NCI-H1417 (cell line): ENCODE measurements around the gene NUP214.
"Not testable (repeated sequence)": the region's sequence is repeated elsewhere in the genome, so short reads cannot be mapped to it uniquely, and the experiment has no call there.

Source experiments
- DNase-seq, 3 experiments: peaks; one replicate each; lab custom pipeline; 2025; lab: John Stamatoyannopoulos, UW

The NUP214 gene

DNA sequence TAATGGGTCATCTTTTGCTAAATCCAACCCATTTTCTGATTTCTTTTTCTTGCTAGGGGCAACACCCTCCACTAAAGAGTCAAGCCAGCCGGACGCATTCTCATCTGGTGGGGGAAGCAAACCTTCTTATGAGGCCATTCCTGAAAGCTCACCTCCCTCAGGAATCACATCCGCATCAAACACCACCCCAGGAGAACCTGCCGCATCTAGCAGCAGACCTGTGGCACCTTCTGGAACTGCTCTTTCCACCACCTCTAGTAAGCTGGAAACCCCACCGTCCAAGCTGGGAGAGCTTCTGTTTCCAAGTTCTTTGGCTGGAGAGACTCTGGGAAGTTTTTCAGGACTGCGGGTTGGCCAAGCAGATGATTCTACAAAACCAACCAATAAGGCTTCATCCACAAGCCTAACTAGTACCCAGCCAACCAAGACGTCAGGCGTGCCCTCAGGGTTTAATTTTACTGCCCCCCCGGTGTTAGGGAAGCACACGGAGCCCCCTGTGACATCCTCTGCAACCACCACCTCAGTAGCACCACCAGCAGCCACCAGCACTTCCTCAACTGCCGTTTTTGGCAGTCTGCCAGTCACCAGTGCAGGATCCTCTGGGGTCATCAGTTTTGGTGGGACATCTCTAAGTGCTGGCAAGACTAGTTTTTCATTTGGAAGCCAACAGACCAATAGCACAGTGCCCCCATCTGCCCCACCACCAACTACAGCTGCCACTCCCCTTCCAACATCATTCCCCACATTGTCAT, 72.0 kb downstream of the NUP214 start:
- no peak for DNase-seq

DNA sequence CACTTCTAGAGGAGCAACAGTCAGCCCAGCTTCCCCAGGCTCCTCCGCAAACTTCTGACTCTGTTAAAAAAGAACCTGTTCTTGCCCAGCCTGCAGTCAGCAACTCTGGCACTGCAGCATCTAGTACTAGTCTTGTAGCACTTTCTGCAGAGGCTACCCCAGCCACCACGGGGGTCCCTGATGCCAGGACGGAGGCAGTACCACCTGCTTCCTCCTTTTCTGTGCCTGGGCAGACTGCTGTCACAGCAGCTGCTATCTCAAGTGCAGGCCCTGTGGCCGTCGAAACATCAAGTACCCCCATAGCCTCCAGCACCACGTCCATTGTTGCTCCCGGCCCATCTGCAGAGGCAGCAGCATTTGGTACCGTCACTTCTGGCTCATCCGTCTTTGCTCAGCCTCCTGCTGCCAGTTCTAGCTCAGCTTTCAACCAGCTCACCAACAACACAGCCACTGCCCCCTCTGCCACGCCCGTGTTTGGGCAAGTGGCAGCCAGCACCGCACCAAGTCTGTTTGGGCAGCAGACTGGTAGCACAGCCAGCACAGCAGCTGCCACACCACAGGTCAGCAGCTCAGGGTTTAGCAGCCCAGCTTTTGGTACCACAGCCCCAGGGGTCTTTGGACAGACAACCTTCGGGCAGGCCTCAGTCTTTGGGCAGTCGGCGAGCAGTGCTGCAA, 72.8 kb downstream of the NUP214 start:
- peak in 1 of 3 experiments; percentile 18 for DNase-seq

DNA sequence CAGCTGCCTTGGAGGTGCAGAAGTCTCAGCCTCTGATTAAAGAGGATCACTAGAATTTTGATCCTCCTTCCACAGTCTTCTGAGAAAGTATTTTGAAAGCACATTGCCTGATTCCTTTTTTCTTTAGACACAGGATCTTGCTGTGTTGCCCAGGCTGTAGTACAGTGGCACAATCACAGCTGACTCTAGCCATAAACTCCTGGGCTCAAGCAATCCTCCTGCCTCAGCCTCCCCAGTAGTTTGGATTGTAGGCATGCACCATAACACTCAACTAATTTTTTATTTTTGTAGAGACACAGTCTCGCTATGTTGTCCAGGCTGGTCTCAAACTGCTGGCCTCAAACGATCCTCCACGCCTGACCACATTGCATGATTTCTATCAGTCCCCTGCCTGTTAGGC, 76.5 kb downstream of the NUP214 start:
- DNase-seq: no peak

DNA sequence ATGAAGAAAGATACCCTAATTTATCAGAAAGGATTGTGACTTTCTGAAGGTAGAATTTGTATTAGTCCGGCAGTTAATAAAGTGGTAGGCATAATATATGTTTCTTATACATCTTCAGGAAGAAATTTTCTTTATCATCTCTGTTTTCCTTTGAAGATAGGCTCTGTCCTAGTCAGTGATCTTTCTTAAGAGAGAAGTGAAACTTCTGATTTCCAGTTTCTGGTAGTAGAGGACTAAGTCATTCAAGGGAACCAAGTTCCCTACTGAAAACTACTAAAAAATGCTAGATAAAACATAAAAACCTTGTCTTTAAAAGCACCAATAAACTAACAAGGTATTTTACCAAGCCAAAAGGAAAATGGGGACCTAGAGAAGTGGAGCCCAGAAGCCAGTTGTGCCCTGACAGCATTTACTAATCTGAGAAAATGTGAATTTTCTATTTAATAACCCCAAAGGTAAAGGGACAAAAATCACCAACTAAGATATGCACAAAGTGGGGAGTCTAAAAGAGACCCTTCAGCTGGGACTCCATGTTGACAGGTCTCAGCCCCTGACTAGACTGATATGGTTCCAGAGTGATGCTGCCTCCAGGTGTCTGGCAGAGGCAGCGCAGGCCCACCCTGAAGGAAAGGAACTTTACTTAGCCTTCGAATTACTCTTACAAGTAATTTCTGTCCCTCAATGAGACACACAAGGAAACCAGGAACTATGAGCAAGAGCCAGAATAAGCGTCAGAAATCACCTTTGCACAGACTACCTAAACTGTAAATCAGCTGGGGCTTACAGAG, 78.2 kb downstream of the NUP214 start:
- no peak for DNase-seq

- DNase-seq: no peak
Observed at GRCh38 chr9:131204285-131204684, 78.9 kb downstream of the NUP214 start.

GRCh38 chr9:131206495-131206894, 81.1 kb downstream of the NUP214 start:
- DNase-seq: no peak

DNA sequence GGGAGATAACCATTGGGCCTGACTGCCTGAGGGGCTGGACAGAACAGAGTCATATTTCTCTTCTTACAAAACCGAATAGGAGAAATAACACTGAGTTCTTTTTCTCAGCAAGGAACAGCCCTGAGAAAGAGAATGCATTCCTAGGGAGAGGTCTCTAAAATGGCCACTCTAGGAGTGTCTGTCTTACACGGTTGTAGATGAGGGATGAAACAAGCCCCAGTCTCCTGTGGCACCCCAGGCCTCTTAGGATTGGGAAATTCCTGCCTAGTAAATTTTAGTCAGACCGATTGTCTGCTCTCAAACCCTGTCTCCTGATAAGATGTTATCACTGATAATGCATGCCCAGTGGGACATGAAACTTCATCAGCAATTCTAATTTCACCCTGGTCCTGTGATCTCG, 86.5 kb downstream of the NUP214 start:
- DNase-seq: not testable (repeated sequence)

GRCh38 chr9:131214286-131214856, 89.0 kb downstream of the NUP214 start:
- DNase-seq: no peak

DNA sequence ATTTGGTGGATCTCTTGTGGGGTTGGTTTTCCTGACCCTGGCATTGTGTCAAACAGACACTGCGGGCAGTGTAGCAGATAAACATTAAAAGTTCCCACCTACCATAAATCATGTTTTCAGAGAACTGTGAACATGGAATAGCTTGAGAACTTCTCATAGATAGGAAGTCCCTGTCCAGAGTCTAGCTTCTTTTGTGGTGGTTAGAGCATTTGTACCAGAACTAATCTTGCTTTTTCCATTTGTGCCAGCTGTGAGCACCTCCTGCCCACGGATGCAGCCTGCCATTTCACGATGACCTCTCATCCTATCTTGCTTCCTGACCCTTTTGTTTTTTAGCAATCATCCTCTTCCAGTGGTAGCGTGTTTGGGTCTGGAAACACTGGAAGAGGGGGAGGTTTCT, 89.5 kb downstream of the NUP214 start:
- no peak for DNase-seq

GRCh38 chr9:131216806-131217205, 91.4 kb downstream of the NUP214 start:
- DNase-seq: no peak

GRCh38 chr9:131217331-131218031, 92.1 kb downstream of the NUP214 start:
- peak in 1 of 3 experiments; percentile 36 for DNase-seq

DNA sequence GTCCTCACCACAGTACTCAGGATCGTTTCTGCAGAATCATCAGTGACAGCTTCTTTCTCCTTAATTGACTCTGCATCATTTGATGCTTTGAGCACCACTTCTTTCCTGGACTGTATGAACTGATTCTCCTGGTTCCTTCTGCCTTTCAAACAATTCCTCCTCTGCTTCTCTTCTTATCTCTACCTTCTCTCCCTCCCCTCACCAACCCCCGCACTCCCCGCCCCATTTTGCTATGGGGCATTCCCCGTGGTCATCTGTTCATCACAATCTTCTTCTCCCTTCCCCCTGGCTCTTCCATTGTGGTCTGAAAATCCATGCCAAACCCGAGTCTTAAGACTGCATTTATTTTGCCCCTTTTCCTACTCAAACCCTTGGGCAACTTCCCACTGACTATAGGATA, 93.0 kb downstream of the NUP214 start:
- DNase-seq: peak in 1 of 3 experiments; percentile 2

- no peak for DNase-seq
Observed at GRCh38 chr9:131220485-131220884, 95.1 kb downstream of the NUP214 start.

DNA sequence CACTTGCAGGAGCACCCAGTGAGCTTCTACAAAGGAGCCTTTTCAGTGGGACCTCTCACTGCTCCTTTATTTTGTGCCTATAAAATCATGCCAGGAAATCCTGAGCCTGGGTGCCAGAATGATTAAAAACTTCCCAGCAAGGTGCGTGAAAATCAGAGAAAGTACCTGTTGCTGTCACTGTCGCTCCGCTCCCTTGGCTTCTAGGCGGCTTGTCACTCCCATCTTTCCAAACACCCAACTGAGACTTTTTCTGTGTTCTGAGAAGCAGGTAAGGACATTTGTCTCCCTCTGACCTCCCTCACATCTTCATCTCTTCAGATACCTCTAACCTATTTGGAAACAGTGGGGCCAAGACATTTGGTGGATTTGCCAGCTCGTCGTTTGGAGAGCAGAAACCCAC, 97.1 kb downstream of the NUP214 start:
- no peak for DNase-seq

GRCh38 chr9:131226226-131226625, 100.8 kb downstream of the NUP214 start:
- DNase-seq: no peak

GRCh38 chr9:131227112-131227958, 101.9 kb downstream of the NUP214 start:
- DNase-seq: peak in 2 of 3 experiments; percentile 0 to 58

DNA sequence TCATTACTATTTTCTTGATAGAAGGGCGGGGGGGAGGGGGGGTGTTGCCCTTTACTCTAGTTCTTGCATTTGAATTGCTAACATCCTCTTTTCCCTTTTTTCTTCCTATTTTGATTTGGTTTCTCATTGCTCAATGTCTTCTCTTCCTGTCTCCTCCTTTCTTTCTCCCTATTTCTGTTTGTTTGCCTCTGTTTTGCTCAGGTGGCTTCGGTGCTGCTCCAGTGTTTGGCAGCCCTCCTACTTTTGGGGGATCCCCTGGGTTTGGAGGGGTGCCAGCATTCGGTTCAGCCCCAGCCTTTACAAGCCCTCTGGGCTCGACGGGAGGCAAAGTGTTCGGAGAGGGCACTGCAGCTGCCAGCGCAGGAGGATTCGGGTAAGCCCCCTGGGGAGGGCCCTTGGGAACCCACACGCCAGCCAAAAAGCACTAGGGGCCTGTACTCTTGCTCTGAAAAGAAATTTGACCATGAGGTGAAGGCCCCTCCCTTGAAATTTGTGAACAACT, 102.6 kb downstream of the NUP214 start:
- DNase-seq: no peak

GRCh38 chr9:131228988-131229387, 103.6 kb downstream of the NUP214 start:
- no peak for DNase-seq

DNA sequence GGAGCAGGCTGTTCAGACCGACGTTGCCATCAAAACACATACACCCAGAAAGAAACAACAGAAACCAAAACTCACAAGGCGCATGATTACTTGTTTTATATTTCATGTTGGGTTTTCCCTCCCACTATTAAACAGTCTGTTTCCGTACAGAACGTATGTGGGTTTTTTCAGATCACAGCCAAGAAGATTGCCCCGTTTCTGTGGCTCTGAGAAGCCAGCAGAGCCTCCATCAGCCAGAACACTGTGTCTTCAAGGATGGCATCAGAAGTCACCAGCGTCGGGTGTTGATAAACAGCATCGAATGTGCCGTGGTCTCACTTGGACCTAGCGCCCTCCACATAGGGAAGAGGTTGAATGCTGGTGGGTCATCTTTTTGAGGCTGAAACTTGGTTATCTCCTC, 108.2 kb downstream of the NUP214 start:
- no peak for DNase-seq

DNA sequence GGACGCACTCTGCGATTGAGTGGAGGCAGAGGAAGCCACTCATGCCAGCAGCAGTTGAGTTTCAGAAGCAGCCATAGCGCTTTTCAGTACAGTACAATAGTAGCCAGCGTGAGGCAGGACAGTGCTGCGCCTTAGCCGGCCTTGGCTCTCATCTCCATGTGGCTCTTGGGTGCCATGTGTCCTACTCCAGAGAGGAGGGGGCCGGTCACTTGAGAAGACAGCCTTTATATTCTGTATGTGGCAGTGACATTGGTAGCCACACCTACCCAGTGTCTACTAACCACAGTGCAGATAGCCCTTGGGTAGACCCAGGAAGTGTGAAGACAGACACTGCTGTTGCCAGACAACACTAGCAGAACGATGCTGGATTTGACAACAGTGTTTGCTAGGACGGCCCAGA, 108.6 kb downstream of the NUP214 start:
- no peak for DNase-seq
